BJ (cell line): ENCODE measurements around the gene EPS8L3. TPM values are rescaled to one million over a fixed set of nuclear protein-coding genes. Genes with fewer than 3 reads are reported as not detected.
"Not testable (repeated sequence)": the region's sequence is repeated elsewhere in the genome, so short reads cannot be mapped to it uniquely, and the experiment has no call there.

Experiments used
- CTCF ChIA-PET: fragments of 350-600 bp; formaldehyde crosslinking; extraction: SDS; loops from one replicate; lab custom pipeline; 2021; ENCODE audit warnings: antibody characterized with exemption, inconsistent platforms; lab: Yijun Ruan, JAX
- POLR2A ChIA-PET: fragments of 300-600 bp; sonication (Branson Sonifier 250); formaldehyde crosslinking; extraction: SDS; loops from one replicate; lab custom pipeline; 2021; ENCODE audit warnings: antibody characterized with exemption; lab: Charles Lee
- DNase-seq: peaks from one replicate; pipeline ENCODE4 v3.0.0-alpha.2; 2011; ENCODE audit warnings: low read depth
- H3K27me3 ChIP-seq: 2 replicates; pipeline ENCODE4 v1.6.0; 2011; ENCODE audit warnings: low read length; ENCODE audit not compliant: control insufficient read depth, insufficient read depth
- H3K36me3 ChIP-seq: 2 replicates; pipeline ENCODE4 v1.5.1; 2011; ENCODE audit warnings: low read length; ENCODE audit not compliant: control insufficient read depth, insufficient read depth
- H3K4me3 ChIP-seq: 2 replicates; pipeline ENCODE4 v1.5.1; 2011; ENCODE audit warnings: low read depth, mild to moderate bottlenecking, control low read depth, low read length
- CTCF ChIP-seq: IDR thresholded peaks from 2 replicates; pipeline ENCODE4 v1.5.1; 2011; ENCODE audit warnings: low read depth, mild to moderate bottlenecking, control low read depth, inconsistent platforms, low read length, moderate library complexity; ENCODE audit not compliant: insufficient read depth
- polyA plus RNA-seq: library from polyadenylated mRNA; depleted of rRNA; stranded (reverse); fragments of >200 nt; gene quantifications from 2 replicates; pipeline ENCODE4 v1.2.3, GENCODE V29; 2011; rRNA removed

The EPS8L3 gene
- polyA plus RNA-seq, 1 experiment: not detected

GRCh38 chr1:109705411-109705810 is 58.3 kb downstream of the EPS8L3 start:
- H3K4me3 ChIP-seq: no peak overlapping the region
- no peak for TF ChIP-seq CTCF
- no peak for DNase-seq
- H3K36me3 ChIP-seq: no peaks in the 10 kb centered on the region
- H3K27me3 ChIP-seq: no peaks in the 10 kb centered on the region
- ChIA-PET CTCF (no interaction called here), POLR2A (no interaction called here)

- Histone ChIP-seq H3K27me3 (no peaks in the 10 kb centered on the region), H3K4me3 (no peak overlapping the region), H3K36me3 (no peaks in the 10 kb centered on the region)
- DNase-seq: no peak
- ChIA-PET POLR2A (no interaction called here), CTCF (interaction anchor here (0.8 kb wide), 1 partner anchor 12 kb away, joined by 3 read pairs; no protein-coding TSS in a partner anchor)
- no peak for TF ChIP-seq CTCF
These were observed 59.5 kb downstream of the EPS8L3 start for GRCh38 chr1:109704173-109704572.

GRCh38 chr1:109702940-109703339 is 60.8 kb downstream of the EPS8L3 start:
- DNase-seq, CTCF ChIA-PET, H3K27me3 ChIP-seq, H3K36me3 ChIP-seq, H3K4me3 ChIP-seq, POLR2A ChIA-PET: not testable (repeated sequence)

Other genes starting within 250 kb of the EPS8L3 start
- gene GPR61, start 224.1 kb downstream of the EPS8L3 start, polyA plus RNA-seq: not detected in 2 replicates
- 4.7 and 9.6 TPM in 2 replicates for gene GNAI3, start 215.3 kb downstream of the EPS8L3 start, polyA plus RNA-seq
- gene GNAT2, start 144.3 kb downstream of the EPS8L3 start, polyA plus RNA-seq: 0.09 and 0.15 TPM in 2 replicates
- 43.1 and 86.9 TPM in 2 replicates for gene AMPD2, start 144.1 kb downstream of the EPS8L3 start, polyA plus RNA-seq
- 28.4 and 28.5 TPM in 2 replicates for gene GSTM4, start 107.8 kb downstream of the EPS8L3 start, polyA plus RNA-seq
- gene GSTM2, start 95.9 kb downstream of the EPS8L3 start, polyA plus RNA-seq: 49.0 and 62.3 TPM in 2 replicates
- 0.47 and 1.0 TPM in 2 replicates for gene GSTM1, start 76.1 kb downstream of the EPS8L3 start, polyA plus RNA-seq
- gene GSTM5, start 51.7 kb downstream of the EPS8L3 start, polyA plus RNA-seq: 1.5 and 2.2 TPM in 2 replicates
- gene GSTM3, start 22.9 kb downstream of the EPS8L3 start, polyA plus RNA-seq: 113 and 172 TPM in 2 replicates
- gene CSF1, start 146.9 kb upstream of the EPS8L3 start, polyA plus RNA-seq: 40.4 and 48.4 TPM in 2 replicates
- gene AHCYL1, start 220.8 kb upstream of the EPS8L3 start, polyA plus RNA-seq: 95.5 and 105 TPM in 2 replicates